GM12873 (cell line): ENCODE measurements around the gene MAD1L1.

Experiments used
- CTCF ChIP-seq: IDR thresholded peaks from 2 replicates; pipeline ENCODE4 v1.5.1; 2012; ENCODE audit warnings: low read depth, mild to moderate bottlenecking, moderate library complexity, low read length, control low read depth; ENCODE audit not compliant: insufficient read depth; ENCODE audit errors: missing control alignments

Gene MAD1L1

GRCh38 chr7:1914743-1915142 lies 318.0 kb downstream of the MAD1L1 start:
- no peak for TF ChIP-seq CTCF

- TF ChIP-seq CTCF = no peak
Measured at GRCh38 chr7:1914321-1914720, 318.4 kb downstream of the MAD1L1 start.

GRCh38 chr7:1913466-1914282 lies 319.1 kb downstream of the MAD1L1 start:
- no peak for TF ChIP-seq CTCF

- no peak for TF ChIP-seq CTCF
Measured at GRCh38 chr7:1912593-1913465, 319.9 kb downstream of the MAD1L1 start.

- TF ChIP-seq CTCF = no peak
Measured at GRCh38 chr7:1911571-1911970, 321.2 kb downstream of the MAD1L1 start.

GRCh38 chr7:1910827-1911226 lies 321.9 kb downstream of the MAD1L1 start:
- TF ChIP-seq CTCF = no peak

- no peak for TF ChIP-seq CTCF
Measured at GRCh38 chr7:1910081-1910685, 322.6 kb downstream of the MAD1L1 start.
